Measurements from ENCODE around the gene HPCA.

HPCA gene

DNA sequence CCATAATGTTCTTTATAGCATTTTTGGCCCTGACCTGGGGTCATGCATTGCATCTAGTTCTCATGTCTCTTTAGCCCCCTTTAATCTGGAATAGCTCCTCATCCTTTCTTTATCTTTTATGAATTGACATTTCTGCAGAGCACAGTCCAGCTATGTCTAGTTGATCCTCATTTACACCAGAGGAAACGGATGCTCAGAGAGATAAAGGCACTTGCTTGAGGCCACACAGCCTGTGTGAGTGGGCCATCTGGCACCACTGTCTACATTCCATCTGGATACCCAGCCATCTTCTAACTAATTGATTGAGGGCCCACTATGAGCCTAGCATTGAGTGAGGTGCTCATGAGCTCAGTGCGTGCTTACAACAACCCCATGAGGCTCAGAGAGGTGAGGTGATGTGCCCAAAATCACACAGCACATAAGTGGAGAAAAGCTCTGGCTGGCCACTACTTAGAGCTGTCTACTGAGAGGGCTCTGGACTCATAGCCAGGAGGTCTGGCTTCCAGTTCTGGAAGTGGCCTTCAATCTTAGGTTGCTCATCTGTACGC, 3.5 kb downstream of the HPCA start:
- DNase-seq (ENCODE audit: low read depth in 3 of 3): no peak

DNA sequence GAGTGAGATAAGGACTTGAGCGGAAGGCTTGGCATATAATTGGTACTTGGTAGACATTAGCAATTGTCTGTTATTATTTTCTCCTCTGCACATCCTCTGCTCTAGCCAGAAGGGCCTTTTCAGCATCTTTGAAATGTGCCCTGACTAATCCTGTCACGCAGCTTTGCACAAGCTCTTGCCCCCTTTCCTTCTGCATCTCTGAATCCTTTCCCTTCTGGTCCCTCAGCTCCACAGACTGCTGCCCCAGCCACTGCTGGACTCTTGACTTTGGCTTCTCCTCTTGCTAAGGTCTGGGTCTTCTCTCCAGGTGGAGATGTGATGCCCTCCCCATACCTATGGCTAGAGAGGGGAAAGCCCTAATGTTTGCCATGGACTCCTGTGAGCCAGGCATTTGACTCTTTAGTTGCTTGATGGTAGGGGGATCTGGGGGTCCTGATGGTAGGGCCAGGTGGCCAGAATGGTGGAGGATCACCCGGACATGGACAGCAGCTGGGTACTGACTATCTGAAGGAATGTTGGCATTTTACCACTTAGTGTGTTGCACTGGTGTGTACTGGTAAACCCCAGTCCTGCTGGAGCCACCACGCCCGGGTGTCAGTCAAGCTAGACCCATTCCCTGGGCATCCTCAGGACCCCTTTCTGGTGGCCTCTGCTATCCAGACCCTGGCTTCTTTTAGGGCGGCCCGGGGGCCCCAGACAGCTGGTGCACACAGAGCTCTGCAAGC, 4.4 kb downstream of the HPCA start:
- no peak for DNase-seq (ENCODE audit: low read depth in 3 of 3)

DNA sequence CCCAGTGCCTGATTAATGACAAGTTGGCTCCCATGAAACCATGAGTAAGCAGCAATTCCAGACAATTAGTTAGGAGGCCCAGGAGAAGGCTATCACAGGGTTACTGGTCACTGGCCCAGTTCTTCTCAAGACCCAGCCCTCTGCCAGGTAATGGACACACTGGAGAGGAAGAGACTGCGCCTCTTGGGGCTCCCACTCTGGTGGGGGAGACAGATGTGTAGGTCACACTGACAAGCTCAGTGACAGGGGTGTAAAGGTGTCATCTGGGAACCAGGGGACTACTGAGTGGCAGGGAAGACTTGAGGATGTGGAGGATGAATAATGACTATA, 4.9 kb downstream of the HPCA start:
- DNase-seq (ENCODE audit: low read depth in 3 of 3): no peak

DNA sequence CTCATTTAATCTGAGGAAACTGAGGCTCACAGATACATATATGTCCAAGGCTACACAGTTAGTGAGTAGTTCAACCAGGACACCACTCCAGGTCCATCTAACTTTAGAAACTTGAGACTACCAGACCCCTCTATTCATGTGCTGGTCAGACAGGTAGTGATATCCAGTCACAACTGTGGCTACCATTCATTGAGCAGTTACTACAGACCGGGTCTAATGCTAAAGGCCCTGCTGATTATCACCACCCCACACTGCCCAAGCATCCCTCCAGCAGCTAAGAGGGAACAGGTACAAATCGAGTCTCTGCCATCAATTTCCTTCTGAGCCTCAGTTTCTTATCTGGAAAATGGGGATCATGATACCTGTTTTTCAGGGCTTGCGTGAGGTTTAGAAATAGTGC, 5.3 kb downstream of the HPCA start:
- DNase-seq (ENCODE audit: low read depth in 3 of 3): no peak

DNA sequence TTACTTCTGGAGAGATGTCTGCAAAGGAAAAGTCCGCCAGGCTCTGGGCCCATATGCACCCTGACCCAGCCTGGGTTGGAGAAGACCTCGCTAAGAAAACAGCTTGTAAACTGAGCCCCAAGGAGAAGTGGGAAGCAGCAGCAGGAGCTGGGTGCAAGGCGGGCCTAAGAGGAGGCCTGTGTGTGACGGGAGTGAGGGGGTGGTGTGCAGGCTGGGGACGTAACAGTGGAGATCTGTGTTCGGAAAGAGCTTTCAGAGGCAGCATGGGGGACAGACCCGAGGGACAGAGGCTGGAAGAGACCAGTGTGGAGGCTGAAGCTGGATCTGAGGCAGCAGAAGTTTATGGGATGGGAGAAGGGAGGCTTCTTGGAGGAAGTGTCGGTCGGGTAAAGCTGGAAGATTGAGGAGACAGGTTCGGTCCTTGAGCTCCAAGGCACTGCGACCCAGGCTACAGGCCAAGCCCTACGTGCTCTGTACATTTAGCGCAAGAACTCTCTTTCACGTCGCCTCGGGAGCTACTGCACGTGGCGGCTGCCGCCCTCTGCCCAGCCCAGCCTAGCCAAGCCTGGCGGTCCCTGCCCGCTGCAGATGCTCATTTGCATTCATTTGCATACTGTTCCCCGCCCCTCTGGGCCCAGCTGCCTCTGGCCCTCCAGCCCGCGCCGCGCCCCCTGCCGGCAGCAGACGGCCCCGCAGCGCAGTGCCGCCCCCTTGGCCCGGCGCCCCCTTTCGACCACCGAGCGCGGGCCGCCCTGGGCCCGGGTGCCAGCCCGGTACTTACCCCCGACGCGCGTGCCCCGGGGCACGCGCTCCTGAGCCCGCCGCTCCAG, 6.3 kb downstream of the HPCA start:
- DNase-seq (ENCODE audit: low read depth in 3 of 3): peak in 2 of 3 donors; percentile 36 to 52

DNA sequence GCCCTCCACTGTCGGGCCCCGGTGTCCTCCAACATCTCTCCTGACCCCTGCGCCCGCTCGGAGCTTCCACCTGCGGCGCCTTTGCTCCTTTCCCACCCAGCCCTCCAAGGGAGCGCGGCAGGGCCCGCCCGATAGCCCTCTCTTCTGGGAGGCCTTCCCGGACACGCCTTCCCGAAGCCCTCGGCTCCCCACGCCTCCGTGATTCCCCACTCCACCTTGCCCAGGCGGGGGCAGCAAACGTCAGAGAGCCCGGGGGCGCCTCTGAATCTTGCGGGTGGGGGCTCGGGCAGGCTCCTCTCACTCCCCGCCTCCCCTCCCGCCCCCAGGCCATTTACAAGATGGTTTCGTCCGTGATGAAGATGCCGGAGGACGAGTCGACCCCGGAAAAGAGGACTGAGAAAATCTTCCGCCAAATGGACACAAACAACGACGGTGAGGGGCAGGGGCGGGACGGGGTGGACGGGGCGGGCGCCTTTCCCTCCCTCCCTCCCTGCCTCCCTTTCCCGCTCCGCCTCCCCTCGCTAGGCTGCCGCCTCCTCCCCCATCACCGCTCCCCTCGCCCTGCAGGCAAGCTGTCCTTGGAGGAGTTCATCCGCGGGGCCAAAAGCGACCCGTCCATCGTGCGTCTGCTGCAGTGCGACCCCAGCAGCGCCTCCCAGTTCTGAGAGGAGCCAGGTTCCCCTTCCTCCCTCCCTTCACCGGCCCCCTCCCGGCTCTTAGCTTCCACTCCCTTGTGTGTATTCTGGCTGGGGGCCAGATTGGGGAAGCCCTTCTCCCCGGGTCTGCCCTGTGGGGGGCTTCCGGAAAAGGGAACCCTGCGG, 7.1 kb downstream of the HPCA start:
- DNase-seq (ENCODE audit: low read depth in 3 of 3): no peak

DNA sequence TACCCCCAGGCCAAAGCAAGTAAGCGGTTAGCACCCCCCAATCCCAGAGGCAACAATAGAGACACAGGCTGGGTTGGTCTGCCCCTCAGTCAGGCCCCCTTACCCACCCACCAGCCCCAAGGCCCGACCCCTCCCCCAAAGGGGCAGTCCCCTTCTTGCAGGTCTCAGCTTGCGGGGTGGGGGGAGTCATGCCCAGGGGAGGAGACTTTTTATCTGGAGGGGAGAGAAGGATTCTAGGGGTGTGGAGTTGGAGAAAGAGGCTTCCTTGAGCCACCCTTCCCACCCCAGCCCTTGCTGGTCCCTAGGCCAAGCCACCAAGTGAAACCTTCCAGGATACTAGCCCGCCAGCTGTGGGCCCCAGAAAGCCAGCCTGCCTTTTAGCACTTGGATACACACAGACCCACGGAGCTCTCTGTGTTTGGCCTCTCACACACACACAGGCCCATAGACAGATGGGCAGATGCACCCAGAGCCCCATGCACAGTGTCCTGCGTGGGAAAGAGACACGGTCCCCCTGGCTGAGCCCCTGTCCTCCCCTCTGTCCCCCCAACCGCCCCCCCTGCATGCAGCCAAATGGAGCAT, 7.8 kb downstream of the HPCA start:
- DNase-seq (ENCODE audit: low read depth in 3 of 3): no peak

DNA sequence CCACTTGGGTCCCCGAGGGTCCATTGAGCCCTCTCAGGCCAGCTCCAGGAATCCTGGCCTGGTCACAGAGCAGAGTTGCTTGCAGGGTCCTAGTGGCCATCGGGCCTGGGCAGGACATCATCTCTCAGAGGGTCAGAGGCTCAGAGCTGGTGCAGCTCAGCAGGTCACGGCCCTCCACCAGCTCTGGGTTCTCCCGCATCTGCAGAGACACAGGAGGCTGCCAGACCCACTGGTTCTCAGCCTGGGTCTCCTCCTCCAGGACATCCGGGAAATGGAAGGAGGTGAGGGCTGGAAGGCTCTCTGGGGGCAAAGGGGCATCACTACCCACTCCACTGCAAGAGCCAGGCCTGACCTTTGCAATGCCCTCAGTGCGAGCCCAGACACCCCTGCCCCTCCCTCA, 8.4 kb downstream of the HPCA start:
- no peak for DNase-seq (ENCODE audit: low read depth in 3 of 3)

DNA sequence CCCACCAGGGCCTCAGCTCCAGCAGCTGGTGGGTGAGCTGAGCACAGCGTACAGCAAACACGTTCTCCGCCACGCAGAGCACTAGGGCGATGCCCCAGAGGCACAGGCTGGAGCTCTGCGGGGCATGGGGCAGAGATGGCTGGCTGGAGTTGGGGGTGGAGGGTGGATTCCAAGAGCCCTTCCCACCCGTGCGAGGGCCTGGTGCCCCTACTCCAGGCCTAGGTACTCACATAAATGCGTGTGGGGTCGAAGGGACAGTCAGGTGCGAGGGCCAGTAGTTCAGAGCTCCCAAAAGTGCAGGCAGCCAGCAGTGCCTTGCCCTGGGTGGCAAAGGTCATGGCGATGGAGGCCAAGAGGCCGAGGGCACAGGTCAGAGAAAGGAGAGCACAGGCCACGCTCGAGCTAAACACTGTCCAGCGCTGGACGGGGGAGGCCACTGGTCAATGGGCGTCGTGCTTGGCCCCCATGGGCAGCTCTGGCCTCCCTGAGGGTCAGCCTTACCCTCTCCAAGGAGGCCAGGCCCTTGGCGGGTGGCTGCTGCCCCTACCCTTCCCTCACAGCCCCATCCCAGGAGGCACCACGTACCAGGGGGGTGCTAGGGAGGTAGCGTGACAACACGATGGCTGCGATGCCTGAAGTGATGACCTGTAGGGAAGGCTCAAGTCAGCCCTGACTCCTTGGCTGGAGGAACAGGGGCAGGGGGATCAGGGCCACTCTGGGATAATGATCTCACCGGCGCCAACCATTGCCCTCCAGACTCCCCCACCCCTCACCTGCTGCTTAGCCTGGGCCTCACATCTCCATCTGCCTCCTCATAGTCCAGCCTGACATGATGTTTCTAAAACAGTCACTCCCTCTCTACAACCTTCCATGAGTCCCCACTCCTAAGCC, 9.3 kb downstream of the HPCA start:
- no peak for DNase-seq (ENCODE audit: low read depth in 3 of 3)

DNA sequence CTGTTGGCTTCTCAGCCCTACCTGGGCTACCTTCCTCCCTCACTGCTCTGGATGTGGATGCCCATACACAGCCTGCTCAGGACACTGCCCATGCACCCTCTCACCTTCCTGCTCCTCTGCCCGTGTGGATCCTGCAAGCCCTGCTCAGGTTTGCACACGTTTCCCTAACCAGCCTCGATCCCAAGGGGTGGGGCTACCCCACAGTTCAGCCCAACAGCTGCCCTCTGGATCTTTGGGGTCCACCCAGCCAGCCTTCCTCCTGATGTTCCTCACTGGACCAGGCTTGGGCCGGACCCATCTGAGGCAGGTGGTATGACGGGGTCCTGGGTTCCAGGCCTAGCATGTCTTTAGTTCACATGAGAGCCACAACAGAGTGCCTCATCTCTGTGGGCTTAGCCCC, 10.2 kb downstream of the HPCA start:
- DNase-seq (ENCODE audit: low read depth in 3 of 3): no peak

DNA sequence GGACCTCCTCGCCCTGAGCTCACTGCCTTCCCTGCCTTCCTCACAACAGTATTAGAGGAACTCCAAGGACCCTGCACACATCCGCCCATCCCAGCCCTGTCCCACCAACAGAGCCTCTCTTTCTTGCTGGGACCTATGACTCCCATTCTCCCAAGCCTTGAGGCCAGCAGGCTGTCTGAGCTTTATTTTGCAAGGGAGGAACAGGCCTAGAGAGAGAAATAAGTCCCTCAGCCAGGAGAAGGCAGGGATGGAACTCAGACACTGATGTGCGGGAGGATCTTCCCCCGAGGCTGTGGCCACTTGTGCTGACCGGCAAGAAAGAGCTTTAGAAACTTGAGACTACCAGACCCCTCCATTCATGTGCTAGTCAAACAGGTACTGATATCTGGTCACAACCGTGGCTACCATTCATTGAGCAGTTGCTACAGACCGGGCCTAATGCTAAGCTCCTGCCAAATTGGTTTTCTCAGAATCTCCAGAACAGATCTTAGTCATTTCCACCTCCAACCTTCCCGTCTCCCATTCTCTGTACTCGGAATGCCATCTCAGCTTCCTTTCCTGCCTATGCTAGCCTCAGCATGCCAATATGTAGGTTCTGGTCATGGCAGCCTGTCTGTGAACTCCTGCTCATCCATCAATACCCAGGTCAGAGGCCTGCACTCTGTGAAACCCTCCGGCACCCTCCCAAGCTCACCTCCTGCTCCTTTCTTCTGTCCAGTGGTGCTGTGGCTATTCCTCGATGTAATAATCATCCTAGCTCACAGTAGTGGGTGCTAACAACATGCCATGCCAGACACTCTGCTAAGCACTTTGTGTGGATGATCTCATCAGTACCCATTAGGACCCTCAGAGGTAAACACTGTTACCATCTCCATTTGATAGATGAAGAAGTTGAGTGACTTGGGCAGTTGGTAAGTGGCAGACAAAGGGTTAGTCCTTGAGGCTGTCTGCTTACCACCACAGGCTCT, 11.1 kb downstream of the HPCA start:
- no peak for DNase-seq (ENCODE audit: low read depth in 3 of 3)

DNA sequence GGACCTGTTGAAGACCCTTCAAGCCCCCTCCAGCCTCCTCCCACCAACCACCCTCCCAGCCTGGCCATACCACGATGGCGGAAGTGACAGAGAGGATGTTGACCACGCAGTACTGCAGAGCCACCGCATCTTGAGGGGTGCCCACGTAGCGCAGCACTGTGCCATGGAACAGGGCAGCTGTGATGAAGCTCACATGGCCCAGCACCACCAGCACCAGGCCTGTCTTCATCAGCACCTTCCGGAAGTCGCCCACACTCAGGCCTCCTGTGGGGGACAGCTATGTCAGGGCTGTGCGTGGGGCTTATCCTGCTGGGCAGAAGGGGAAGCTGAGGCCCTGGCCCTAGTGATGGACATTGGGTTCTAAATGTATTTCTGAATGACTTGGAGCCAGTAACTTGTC, 11.8 kb downstream of the HPCA start:
- DNase-seq (ENCODE audit: low read depth in 3 of 3): no peak

DNA sequence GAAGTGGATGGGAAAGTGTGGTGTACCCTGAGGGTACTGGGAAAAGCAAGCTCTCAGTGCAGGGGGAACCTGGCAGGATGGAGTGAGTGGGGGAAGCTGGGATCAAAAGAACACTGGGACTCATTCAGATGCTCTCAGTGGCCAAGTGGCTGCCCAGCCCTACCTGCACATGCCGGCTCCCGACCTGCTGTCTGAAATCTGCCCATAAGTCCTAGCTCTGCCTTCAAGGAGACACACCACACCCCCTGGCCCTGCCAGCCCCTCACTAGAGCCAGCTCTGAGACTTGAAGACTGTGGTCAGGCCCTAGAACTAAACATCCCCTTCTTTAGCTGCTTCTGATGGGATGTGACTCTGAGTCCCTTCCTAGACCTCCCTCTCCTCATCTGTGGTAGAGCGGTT, 12.7 kb downstream of the HPCA start:
- DNase-seq (ENCODE audit: low read depth in 3 of 3): no peak

DNA sequence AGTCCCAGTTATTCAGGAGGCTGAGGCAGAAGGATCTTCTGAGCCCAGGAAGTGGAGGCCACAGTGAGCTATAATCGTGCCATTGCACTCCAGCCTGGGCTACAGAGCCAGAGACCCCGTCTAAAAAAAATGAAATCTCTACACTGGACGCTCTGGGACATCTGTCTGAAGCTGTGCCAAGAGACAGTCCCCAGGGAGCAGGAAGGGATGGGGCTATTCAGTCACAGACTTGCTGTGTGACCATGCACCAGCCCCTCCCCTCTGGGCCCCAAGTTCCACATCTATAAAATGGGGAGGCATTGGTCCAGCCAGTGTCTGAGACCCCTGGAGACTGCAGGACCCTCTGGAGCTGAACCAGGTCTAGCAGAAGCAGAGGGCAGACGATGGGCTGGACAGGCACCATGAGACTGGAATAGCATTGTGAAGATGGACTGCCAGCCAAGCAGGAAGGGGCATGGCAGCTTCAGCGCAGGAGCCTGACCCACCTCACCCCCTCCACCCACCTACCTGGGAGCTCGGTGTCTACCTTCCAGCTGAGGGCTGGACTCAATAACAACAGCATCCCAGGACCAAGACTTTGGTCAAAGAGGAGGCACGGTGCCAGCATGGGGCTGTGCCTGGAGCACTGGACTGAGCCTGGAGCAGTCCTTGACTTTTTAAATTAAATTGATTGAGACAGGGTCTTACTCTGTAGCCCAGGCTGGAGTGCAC, 13.4 kb downstream of the HPCA start:
- DNase-seq (ENCODE audit: low read depth in 3 of 3): no peak

DNA sequence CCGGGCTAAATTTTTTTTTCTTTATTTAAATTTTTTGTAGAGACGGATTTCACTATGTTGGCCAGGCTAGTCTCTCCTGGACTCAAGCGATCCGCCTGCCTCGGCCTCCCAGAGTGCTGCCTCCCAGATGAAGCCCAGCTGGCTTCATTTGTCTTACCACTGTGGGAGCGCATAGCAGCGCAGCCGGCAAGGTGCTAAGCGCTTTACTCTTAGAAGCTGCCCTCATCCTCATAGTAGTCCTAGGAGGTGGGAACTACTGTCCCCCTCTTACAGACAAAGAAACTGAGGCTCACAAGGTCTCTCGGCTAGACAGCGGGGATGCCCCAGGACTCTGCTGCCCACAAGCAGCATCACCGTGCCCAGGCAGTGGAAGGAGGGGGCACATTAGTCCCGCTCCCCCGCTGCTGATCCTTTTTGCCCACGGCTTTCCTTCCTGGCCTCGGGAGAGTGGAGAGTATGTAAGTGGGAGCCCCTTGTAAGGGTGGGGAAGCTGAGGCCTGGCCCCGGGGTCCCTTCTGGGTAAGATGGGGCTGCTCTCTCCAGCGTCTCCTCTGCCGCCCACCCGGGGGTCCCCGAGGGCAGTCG, 14.2 kb downstream of the HPCA start:
- no peak for DNase-seq (ENCODE audit: low read depth in 3 of 3)

DNA sequence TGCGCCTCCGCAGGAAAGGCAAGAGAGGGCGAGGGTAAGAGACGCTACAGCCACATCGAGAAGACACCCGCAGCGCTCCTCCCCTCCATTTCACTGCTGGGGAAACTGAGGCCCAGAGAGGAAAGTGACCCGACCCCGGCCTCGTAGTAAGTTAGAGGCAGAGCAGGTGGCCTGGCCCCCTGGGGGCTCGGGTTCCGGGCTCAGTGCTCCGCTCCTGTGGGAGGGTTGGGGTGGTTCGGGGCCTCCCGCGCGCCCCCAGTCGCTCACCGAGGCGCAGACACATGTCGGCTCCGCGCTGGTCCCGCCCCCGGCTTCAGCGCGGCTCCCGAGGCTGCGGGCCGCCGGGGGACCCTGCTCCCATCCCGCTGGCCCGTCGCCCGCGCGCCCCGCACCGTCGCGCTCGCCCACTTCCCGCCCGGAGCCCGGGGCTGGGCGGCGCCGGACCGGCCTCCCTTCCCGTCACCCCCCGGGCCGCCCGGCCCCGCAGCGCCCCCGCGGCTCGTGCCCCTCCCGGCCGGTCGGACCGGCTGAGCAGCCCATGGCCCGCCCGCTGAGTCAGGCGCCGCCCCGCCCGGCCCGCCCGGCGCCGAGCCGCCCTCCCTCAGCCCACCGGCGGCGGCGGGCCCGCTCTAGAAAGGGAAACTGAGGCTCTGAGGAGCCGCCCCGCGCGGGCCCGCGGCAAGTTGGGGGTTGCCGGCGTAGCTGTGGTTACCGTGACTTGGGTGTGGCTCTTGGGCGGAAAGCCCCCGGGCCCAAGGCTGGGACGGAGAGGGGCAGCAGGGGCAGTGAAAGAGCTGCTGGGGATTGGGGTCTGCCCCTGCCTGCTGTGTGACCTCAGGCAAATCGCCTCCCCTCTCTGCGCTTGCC, 14.9 kb downstream of the HPCA start, which contains the start of gene TMEM54:
Gene TMEM54 (minus strand): TSS at position 434 of the 867 bp plus-strand sequence. CDS start 151 bp downstream, at position 283.
- DNase-seq (ENCODE audit: low read depth in 3 of 3): no peak

DNA sequence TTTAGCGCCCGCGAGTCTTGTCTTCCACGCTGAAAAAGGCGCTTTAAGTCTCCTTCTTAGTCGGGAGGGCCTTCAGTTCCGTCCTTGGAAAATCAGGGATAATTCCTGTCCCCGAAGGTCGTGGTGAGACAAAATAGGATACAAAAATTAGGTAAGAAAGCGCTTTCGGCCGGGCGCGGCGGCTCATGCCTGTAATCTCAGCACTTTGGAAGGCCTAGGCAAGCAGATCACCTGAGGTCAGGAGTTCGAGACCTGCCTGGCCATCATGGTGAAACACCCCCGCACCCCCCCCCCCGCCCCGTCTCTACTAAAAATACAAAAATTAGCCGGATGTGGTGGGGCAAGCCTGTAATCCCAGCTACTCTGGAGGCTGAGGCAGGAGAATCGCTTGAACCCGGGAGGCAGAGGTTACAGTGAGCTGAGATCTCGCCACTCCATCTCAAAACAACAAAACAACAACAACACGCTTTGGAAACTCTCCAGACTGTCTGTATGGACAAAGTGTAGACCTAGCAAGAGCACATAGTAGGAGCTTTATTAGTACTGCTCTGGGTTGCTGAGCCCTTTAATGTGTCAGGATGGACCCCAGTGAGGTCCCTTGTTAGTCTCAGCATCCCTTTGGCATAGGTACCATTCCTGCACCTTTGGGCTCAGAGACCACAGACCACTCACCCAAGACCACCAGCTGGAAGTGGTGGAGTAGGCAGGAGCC, 15.7 kb downstream of the HPCA start:
- DNase-seq (ENCODE audit: low read depth in 3 of 3): no peak
